HCT116 (cell line): ENCODE results near the gene EBPL. TPM values are rescaled to one million over a fixed set of nuclear protein-coding genes. Genes with fewer than 3 reads are reported as not detected.

Source experiments
- ATAC-seq: fragments of 200-7000 bp; cut with Tn5 transposase; 2 replicates; pipeline ENCODE4 v1.9.1; 2020; ENCODE audit warnings: mild to moderate bottlenecking, moderate library complexity
- BruUV-seq: library from RNA; stranded (reverse); fragments of 400-500 nt; replicated peaks from 2 replicates; lab custom pipeline; 2021; lab: Mats Ljungman, UMichigan
- CTCF ChIA-PET: fragments of 300-600 bp; sonication (Branson Sonifier 250); formaldehyde crosslinking; loops from one replicate; lab custom pipeline; 2021; ENCODE audit warnings: antibody characterized with exemption; lab: Charles Lee
- POLR2A ChIA-PET: fragments of 300-600, 350-600 bp; sonication (Branson Sonifier 250); formaldehyde crosslinking; loops from one replicate; lab custom pipeline; 2021; ENCODE audit warnings: antibody characterized with exemption; lab: Charles Lee
- RAD21 ChIA-PET, 2 experiments: fragments of 300-600 bp; sonication (Branson Sonifier 250); formaldehyde crosslinking; loops; one replicate each; lab custom pipeline; 2023; ENCODE audit warnings: low total read pairs in 2 of 2; ENCODE audit not compliant: uncharacterized antibody in 2 of 2, unreplicated experiment in 2 of 2, low non-redundant PET in 1 of 2; lab: Charles Lee
- DNase-seq: peaks from one replicate; pipeline ENCODE4 v3.0.0-alpha.2; 2010; ENCODE audit warnings: low read depth, low spot score
- H2AFZ ChIP-seq: fragments of 200-600 bp; shearing (Covaris generic), sonication (generic); 2 replicates; pipeline ENCODE4 v1.6.1; 2017; ENCODE audit warnings: low read depth, mixed run types, mixed read lengths, antibody characterized with exemption, low read length; ENCODE audit not compliant: poor library complexity, severe bottlenecking
- H3K27ac ChIP-seq: 2 replicates; pipeline ENCODE4 v1.5.1; 2012; ENCODE audit warnings: low read depth, low read length
- H3K27me3 ChIP-seq: fragments of 200-600 bp; sonication (generic); 2 replicates; pipeline ENCODE4 v1.6.1; 2016; ENCODE audit warnings: mixed run types, low read length, mixed read lengths; ENCODE audit not compliant: insufficient read depth
- H3K36me3 ChIP-seq, 2 experiments: fragments of 200-500 bp in 1 of 2; fragments of 200-600 bp in 1 of 2; sonication (Bioruptor generic) in 1 of 2; sonication (generic) in 1 of 2; 2 replicates each; pipeline versions ENCODE4 v1.5.1 to v1.6.1; 2014 to 2016; ENCODE audit warnings: low read length in 2 of 2, inconsistent platforms in 1 of 2, mixed read lengths in 1 of 2, mixed run types in 1 of 2; ENCODE audit not compliant: insufficient read depth in 2 of 2, control insufficient read depth in 1 of 2
- H3K4me1 ChIP-seq, 2 experiments: fragments of 200-600 bp in 1 of 2; sonication (generic) in 1 of 2; 2 replicates each; pipeline versions ENCODE4 v1.5.1 to v1.6.1; 2012 to 2017; ENCODE audit warnings: low read length in 2 of 2, inconsistent platforms in 1 of 2, mild to moderate bottlenecking in 1 of 2, mixed read lengths in 1 of 2, mixed run types in 1 of 2, moderate library complexity in 1 of 2; ENCODE audit not compliant: insufficient read depth in 2 of 2, control insufficient read depth in 1 of 2
- H3K4me2 ChIP-seq: fragments of 200-600 bp; sonication (generic); 2 replicates; pipeline ENCODE4 v1.6.1; 2017; ENCODE audit warnings: mixed run types, low read length, mixed read lengths
- H3K4me3 ChIP-seq, 2 experiments: fragments of 200-600 bp in 1 of 2; sonication (generic) in 1 of 2; replicated peaks in 1 of 2; 2 replicates each; pipeline ENCODE4 v1.5.1; 2011 to 2016; ENCODE audit warnings: low read length in 2 of 2, control low read depth in 1 of 2, low read depth in 1 of 2, mild to moderate bottlenecking in 1 of 2, mixed read lengths in 1 of 2, mixed run types in 1 of 2
- H3K79me2 ChIP-seq: fragments of 200-600 bp; sonication (generic); 2 replicates; pipeline ENCODE4 v1.6.1; 2017; ENCODE audit warnings: mild to moderate bottlenecking, mixed run types, low read length, moderate library complexity, mixed read lengths; ENCODE audit not compliant: insufficient read depth
- H3K9ac ChIP-seq: fragments of 200-600 bp; sonication (generic); 2 replicates; pipeline ENCODE4 v1.6.1; 2016; ENCODE audit warnings: low read length, mixed read lengths
- H3K9me2 ChIP-seq: fragments of 200-600 bp; sonication (generic), shearing (Covaris generic); 2 replicates; pipeline ENCODE4 v1.6.1; 2017; ENCODE audit warnings: mixed run types, mild to moderate bottlenecking, moderate library complexity; ENCODE audit not compliant: insufficient read depth
- H3K9me3 ChIP-seq, 2 experiments: fragments of 200-500 bp in 1 of 2; fragments of 200-600 bp in 1 of 2; sonication (Bioruptor generic) in 1 of 2; sonication (generic) in 1 of 2; 2 replicates each; pipeline ENCODE4 v1.6.1; 2014 to 2017; ENCODE audit warnings: low read length in 2 of 2, mixed read lengths in 2 of 2, inconsistent platforms in 1 of 2, low read depth in 1 of 2, mild to moderate bottlenecking in 1 of 2, mixed run types in 1 of 2, moderate library complexity in 1 of 2; ENCODE audit not compliant: control insufficient read depth in 1 of 2, insufficient read depth in 1 of 2
- H4K20me1 ChIP-seq: fragments of 200-600 bp; sonication (generic), shearing (Covaris generic); 2 replicates; pipeline ENCODE4 v1.6.1; 2017; ENCODE audit warnings: mixed run types, mild to moderate bottlenecking, moderate library complexity; ENCODE audit not compliant: insufficient read depth
- CBX3 ChIP-seq: IDR thresholded peaks from 2 replicates; pipeline ENCODE4 v1.6.1; 2012; ENCODE audit warnings: low read depth
- CEBPB ChIP-seq: IDR thresholded peaks from 2 replicates; pipeline ENCODE4 v1.6.1; 2012; ENCODE audit warnings: low read depth
- EGR1 ChIP-seq: IDR thresholded peaks from 2 replicates; pipeline ENCODE4 v1.6.1; 2012; ENCODE audit warnings: low read depth
- ELF1 ChIP-seq: IDR thresholded peaks from 2 replicates; pipeline ENCODE4 v1.6.1; 2012; ENCODE audit warnings: low read depth, borderline replicate concordance
- FOSL1 ChIP-seq: IDR thresholded peaks from 2 replicates; pipeline ENCODE4 v1.6.1; 2012; ENCODE audit warnings: low read depth
- POLR2A ChIP-seq: IDR thresholded peaks from 2 replicates; pipeline ENCODE4 v1.7.0; 2011; ENCODE audit warnings: borderline replicate concordance; ENCODE audit not compliant: insufficient read depth, insufficient read length; ENCODE audit errors: extremely low read depth
- SIN3A ChIP-seq: IDR thresholded peaks from 2 replicates; pipeline ENCODE4 v1.6.1; 2012; ENCODE audit warnings: low read depth
- SRF ChIP-seq: IDR thresholded peaks from 2 replicates; pipeline ENCODE4 v1.6.1; 2012; ENCODE audit warnings: low read depth
- TCF7L2 ChIP-seq: IDR thresholded peaks from 2 replicates; pipeline ENCODE4 v1.7.0; 2011; ENCODE audit warnings: borderline replicate concordance, inconsistent platforms; ENCODE audit not compliant: insufficient read depth, insufficient read length; ENCODE audit errors: extremely low read depth
- ZNF274 ChIP-seq: fragments of 200-500 bp; sonication (Bioruptor generic); IDR thresholded peaks from 2 replicates; pipeline ENCODE4 v1.6.1; 2014; ENCODE audit warnings: mild to moderate bottlenecking, low read depth, low read length, inconsistent platforms
- intact Hi-C: fragments of 100-400 bp; cut with micrococcal nuclease; formaldehyde crosslinking; loops from 2 replicates; pipeline ENCODE4 v1.10.0; 2022
- total RNA-seq: library from RNA; stranded (reverse); gene quantifications from one replicate; pipeline ENCODE4 v1.2.1, GENCODE V29; 2021; ENCODE audit not compliant: unreplicated experiment
- TF ChIP-seq, protein P1 (sequence below): IDR thresholded peaks from 2 replicates; pipeline ENCODE4 v1.6.1; 2012; ENCODE audit warnings: low read depth

The EBPL gene
- total RNA-seq, 1 experiment from 2014 or later: 73.2 TPM

DNA sequence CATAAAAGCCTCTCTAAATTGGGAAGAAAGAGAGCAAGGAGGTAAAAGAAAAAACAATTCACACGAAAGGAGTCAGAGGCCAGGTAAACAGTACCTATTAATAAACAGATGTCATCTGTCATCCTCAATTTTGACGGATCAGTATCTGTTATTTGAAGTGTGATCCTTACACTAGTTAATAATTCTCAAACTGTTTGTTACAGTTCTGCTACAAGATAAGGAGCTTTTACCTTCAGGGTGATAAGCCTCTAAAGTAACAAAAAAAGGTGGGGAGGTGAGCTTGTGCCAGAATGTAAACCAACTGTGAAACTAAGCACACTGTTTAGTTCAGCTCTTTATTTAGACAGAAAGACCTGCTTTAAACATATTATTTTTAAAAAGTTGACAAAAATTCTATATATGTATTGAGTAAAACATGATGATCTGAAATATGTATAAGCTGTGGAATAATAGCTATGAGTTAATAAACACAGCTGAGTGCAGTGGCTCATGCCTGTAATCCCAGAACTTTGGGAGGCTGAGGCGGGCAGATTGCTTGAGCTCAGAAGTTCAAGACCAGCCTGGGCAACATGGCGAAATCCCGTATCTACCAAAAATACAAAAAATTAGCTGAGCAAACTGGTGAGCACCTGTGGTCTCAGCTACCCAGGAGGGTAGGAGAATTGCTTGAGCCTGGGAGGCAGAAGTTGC lies 48.4 kb upstream of the EBPL start:
- no TSS peak for BruUV-seq
- Histone ChIP-seq H3K27ac (no peak overlapping the region), H3K4me3 (no peak overlapping the region), H3K9me2 (no peaks in the 10 kb centered on the region), H3K4me1 (no peaks in the 10 kb centered on the region), H3K27me3 (no peaks in the 10 kb centered on the region), H3K9me3 (no peaks in the 10 kb centered on the region), H3K4me2 (no peak overlapping the region), H3K9ac (no peak overlapping the region), H3K79me2 (peaks cover 4% of the 10 kb centered on the region; the same call in 1 of the 2 replicates), H4K20me1 (no peaks in the 10 kb centered on the region), H2AFZ (no peak overlapping the region), H3K36me3 (peaks cover 0 to 4% of the 10 kb centered on the region in 2 experiments; a peak in 2 of 4 replicates)
- ChIA-PET CTCF (no interaction called here), POLR2A (interaction anchor here (0.7 kb wide), 1 partner anchor 795 kb away, joined by 4 read pairs; no protein-coding TSS in a partner anchor), RAD21 (no interaction called here)
- no peak for DNase-seq
- ATAC-seq: no peak
- intact Hi-C loops: no loop called here
- no peak for TF ChIP-seq CBX3
- no peak for TF ChIP-seq POLR2A
- no peak for TF ChIP-seq ZNF274
- TF ChIP-seq EGR1: no peak
- TF ChIP-seq, protein P1, sequence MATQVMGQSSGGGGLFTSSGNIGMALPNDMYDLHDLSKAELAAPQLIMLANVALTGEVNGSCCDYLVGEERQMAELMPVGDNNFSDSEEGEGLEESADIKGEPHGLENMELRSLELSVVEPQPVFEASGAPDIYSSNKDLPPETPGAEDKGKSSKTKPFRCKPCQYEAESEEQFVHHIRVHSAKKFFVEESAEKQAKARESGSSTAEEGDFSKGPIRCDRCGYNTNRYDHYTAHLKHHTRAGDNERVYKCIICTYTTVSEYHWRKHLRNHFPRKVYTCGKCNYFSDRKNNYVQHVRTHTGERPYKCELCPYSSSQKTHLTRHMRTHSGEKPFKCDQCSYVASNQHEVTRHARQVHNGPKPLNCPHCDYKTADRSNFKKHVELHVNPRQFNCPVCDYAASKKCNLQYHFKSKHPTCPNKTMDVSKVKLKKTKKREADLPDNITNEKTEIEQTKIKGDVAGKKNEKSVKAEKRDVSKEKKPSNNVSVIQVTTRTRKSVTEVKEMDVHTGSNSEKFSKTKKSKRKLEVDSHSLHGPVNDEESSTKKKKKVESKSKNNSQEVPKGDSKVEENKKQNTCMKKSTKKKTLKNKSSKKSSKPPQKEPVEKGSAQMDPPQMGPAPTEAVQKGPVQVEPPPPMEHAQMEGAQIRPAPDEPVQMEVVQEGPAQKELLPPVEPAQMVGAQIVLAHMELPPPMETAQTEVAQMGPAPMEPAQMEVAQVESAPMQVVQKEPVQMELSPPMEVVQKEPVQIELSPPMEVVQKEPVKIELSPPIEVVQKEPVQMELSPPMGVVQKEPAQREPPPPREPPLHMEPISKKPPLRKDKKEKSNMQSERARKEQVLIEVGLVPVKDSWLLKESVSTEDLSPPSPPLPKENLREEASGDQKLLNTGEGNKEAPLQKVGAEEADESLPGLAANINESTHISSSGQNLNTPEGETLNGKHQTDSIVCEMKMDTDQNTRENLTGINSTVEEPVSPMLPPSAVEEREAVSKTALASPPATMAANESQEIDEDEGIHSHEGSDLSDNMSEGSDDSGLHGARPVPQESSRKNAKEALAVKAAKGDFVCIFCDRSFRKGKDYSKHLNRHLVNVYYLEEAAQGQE: no peak
- TF ChIP-seq SIN3A: no peak
- no peak for TF ChIP-seq FOSL1
- TF ChIP-seq TCF7L2: no peak
- TF ChIP-seq CEBPB: no peak
- TF ChIP-seq SRF: no peak
- TF ChIP-seq ELF1: no peak
